Measurements from ENCODE around the gene RUNX2.

The RUNX2 gene

GRCh38 chr6:45630314-45630713, 302.2 kb downstream of the RUNX2 start:
- DNase-seq: no peak

GRCh38 chr6:45630801-45631200, 302.7 kb downstream of the RUNX2 start:
- DNase-seq: no peak

GRCh38 chr6:45631396-45631795, 303.3 kb downstream of the RUNX2 start:
- DNase-seq: no peak

GRCh38 chr6:45633272-45633908, 305.3 kb downstream of the RUNX2 start:
- no peak for DNase-seq

- no peak for DNase-seq
These were observed 306.1 kb downstream of the RUNX2 start for GRCh38 chr6:45634231-45634630.

GRCh38 chr6:45635284-45635867, 307.2 kb downstream of the RUNX2 start:
- no peak for DNase-seq

GRCh38 chr6:45637056-45637455, 308.9 kb downstream of the RUNX2 start:
- DNase-seq: no peak

- DNase-seq: no peak
These were observed 309.6 kb downstream of the RUNX2 start for GRCh38 chr6:45637611-45638257.

GRCh38 chr6:45640081-45640491, 312.0 kb downstream of the RUNX2 start:
- DNase-seq: no peak

- DNase-seq: no peak
These were observed 312.7 kb downstream of the RUNX2 start for GRCh38 chr6:45640811-45641210.

GRCh38 chr6:45642331-45643125, 314.4 kb downstream of the RUNX2 start:
- DNase-seq: no peak

- DNase-seq: no peak
These were observed 315.0 kb downstream of the RUNX2 start for GRCh38 chr6:45643126-45643525.

GRCh38 chr6:45644720-45645119, 316.6 kb downstream of the RUNX2 start:
- DNase-seq: no peak

GRCh38 chr6:45645302-45645701, 317.2 kb downstream of the RUNX2 start:
- no peak for DNase-seq

- DNase-seq: no peak
These were observed 319.5 kb downstream of the RUNX2 start for GRCh38 chr6:45647341-45648261.

- no peak for DNase-seq
These were observed 320.1 kb downstream of the RUNX2 start for GRCh38 chr6:45648262-45648620.

- no peak for DNase-seq
These were observed 322.5 kb downstream of the RUNX2 start for GRCh38 chr6:45650524-45651135.

GRCh38 chr6:45651301-45651700, 323.2 kb downstream of the RUNX2 start:
- no peak for DNase-seq

- no peak for DNase-seq
These were observed 324.3 kb downstream of the RUNX2 start for GRCh38 chr6:45652416-45652815.

GRCh38 chr6:45653117-45653883, 325.2 kb downstream of the RUNX2 start:
- DNase-seq: no peak

- DNase-seq: no peak
These were observed 326.5 kb downstream of the RUNX2 start for GRCh38 chr6:45654673-45655072.
